Lower lobe of right lung (tissue), 2 donors: ENCODE data around the gene NABP2. TPM values are rescaled to one million over a fixed set of nuclear protein-coding genes. Genes with fewer than 3 reads are reported as not detected.

Experiments
- ATAC-seq, 2 donors: fragments of 200-7000 bp; cut with Tn5 transposase; one replicate each; pipeline ENCODE4 v1.9.1; 2020 to 2022; ENCODE audit warnings: mild to moderate bottlenecking in 2 of 2, moderate library complexity in 2 of 2
- DNase-seq: peaks from one replicate; pipeline ENCODE4 v3.0.0-alpha.2; 2020
- H3K27ac ChIP-seq: fragments of 200-600 bp; one replicate; pipeline ENCODE4 v1.8.0; 2022
- H3K27me3 ChIP-seq: fragments of 200-600 bp; one replicate; pipeline ENCODE4 v1.8.0; 2022; ENCODE audit warnings: low read depth
- H3K36me3 ChIP-seq: fragments of 200-600 bp; one replicate; pipeline ENCODE4 v1.8.0; 2022; ENCODE audit warnings: mild to moderate bottlenecking
- H3K4me1 ChIP-seq: fragments of 200-600 bp; one replicate; pipeline ENCODE4 v1.8.0; 2022
- H3K4me3 ChIP-seq: fragments of 200-600 bp; one replicate; pipeline ENCODE4 v1.8.0; 2022; ENCODE audit warnings: mild to moderate bottlenecking
- H3K9me3 ChIP-seq: fragments of 200-600 bp; one replicate; pipeline ENCODE4 v1.8.0; 2022
- intact Hi-C: fragments of 100-400 bp; cut with DNase I; formaldehyde crosslinking; loops from one replicate; pipeline ENCODE4 v1.11.0; 2022
- total RNA-seq: library from RNA; stranded (reverse); fragmentation: NEBNext Ultra II Directional; extraction: Animal tissue kit (Norgen Biotek cat#: 25700); gene quantifications from one replicate; pipeline ENCODE4 v1.2.1, GENCODE V29; 2021
- TF ChIP-seq, protein P1 (sequence below): fragments of 200-600 bp; IDR thresholded peaks from one replicate; pipeline ENCODE4 v1.8.0; 2022; ENCODE audit warnings: antibody characterized with exemption, mild to moderate bottlenecking
- donor health status: DM: no; HTN: yes; CAD: no; lungs with severe emphysema.

Gene NABP2
- total RNA-seq, 1 donor from 2014 or later, result 20.9 TPM

DNA sequence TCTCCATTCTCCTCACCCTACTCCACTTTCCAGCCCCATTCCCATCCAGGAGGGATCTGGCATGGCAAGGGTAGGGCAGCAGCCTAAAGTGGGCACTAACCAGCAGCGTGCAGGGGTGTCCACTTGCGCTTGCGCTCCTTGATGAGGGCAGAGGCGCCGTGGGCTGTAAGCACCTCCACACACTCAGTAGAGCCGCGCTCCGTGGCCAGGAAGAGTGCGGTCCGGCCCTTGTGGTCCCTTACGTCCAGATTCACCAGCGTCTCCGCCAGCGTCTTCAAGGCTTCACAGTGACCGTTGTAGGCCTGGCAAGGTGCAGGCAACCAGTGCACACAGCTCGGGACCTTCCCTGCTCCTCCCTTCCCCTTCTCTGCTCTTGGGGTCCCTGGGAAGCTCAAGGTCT lies 23.8 kb downstream of the NABP2 start:
- ATAC-seq (peak in 1 of 2 donors; percentile 40), DNase-seq (no peak)
- Histone ChIP-seq H3K27ac (no peak overlapping the region), H3K9me3 (no peaks in the 10 kb centered on the region), H3K27me3 (no peaks in the 10 kb centered on the region), H3K36me3 (peaks cover 100% of the 10 kb centered on the region), H3K4me3 (no peak overlapping the region), H3K4me1 (no peaks in the 10 kb centered on the region)
- intact Hi-C loops, result no loop called here
- TF ChIP-seq, protein P1, sequence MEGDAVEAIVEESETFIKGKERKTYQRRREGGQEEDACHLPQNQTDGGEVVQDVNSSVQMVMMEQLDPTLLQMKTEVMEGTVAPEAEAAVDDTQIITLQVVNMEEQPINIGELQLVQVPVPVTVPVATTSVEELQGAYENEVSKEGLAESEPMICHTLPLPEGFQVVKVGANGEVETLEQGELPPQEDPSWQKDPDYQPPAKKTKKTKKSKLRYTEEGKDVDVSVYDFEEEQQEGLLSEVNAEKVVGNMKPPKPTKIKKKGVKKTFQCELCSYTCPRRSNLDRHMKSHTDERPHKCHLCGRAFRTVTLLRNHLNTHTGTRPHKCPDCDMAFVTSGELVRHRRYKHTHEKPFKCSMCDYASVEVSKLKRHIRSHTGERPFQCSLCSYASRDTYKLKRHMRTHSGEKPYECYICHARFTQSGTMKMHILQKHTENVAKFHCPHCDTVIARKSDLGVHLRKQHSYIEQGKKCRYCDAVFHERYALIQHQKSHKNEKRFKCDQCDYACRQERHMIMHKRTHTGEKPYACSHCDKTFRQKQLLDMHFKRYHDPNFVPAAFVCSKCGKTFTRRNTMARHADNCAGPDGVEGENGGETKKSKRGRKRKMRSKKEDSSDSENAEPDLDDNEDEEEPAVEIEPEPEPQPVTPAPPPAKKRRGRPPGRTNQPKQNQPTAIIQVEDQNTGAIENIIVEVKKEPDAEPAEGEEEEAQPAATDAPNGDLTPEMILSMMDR, result no peak

DNA sequence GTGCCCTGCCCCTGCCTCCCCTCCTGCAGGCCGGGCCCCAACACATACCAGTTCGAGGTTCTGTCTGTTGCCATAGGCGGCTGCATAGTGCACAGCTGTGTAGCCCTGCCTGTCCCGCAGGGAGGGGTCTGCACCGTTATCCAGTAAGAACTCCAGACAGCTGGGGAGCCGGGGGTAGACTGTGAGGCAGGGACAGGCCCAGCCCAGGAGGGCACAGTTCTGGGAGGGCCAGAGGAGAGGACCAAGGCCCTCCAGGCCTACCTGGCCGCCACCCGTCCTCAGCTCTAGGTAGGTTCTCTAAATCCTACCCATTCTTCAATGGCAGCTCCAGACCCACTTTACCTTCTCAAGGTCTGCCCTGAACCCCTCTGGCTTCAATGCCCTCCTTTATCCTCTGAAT lies 24.6 kb downstream of the NABP2 start:
- no peak for DNase-seq
- intact Hi-C loops, result no loop called here
- Histone ChIP-seq H3K36me3 (peaks cover 100% of the 10 kb centered on the region), H3K4me3 (no peak overlapping the region), H3K27me3 (no peaks in the 10 kb centered on the region), H3K4me1 (no peaks in the 10 kb centered on the region), H3K27ac (no peak overlapping the region), H3K9me3 (no peaks in the 10 kb centered on the region)
- TF ChIP-seq, protein P1, result no peak
- peak in 1 of 2 donors; percentile 17 for ATAC-seq

DNA sequence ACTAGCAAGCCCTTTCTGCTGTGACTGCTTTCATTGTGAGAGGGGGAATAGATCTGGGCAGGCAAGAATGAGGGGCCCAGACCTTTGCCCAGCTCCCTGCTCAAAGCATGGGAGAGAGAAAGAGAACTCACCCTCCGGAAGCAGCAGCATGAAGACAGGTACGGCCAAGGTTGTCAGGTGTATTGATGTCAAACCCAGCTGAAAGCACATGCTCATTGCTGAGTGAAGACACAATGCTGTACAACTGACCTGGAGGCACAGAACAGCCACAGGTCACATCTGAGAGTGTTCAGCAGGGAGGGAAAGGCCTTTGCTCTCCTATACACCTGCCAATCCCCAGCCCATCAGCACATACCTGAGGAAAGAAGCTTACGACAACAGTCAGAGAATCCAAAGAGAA lies 28.5 kb downstream of the NABP2 start:
- Histone ChIP-seq H3K36me3 (peaks cover 90% of the 10 kb centered on the region), H3K4me1 (peaks cover 23% of the 10 kb centered on the region), H3K9me3 (no peaks in the 10 kb centered on the region), H3K4me3 (no peak overlapping the region), H3K27me3 (no peaks in the 10 kb centered on the region), H3K27ac (no peak overlapping the region)
- intact Hi-C loops, result no loop called here
- no peak for DNase-seq
- ATAC-seq, result no peak
- TF ChIP-seq, protein P1, result no peak

DNA sequence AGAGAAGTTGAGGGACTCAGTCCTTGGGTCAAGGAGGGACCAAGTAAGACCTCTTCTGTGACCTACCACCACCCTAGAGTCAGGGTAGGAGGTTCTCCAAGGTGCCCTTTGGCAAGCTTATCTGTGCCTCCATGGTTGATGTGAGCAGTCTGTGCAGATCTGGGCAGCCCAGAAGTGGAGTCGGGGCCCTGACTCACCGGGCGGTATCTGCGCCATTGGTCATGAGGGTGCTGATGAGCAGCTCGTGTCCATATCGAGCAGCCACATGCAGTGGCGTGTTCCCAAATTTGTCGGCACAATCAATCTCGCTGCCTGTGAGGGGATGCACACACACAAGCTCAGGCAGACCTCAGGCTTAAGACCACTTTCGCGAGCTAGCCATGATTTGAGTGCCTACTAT lies 28.9 kb downstream of the NABP2 start:
- peaks cover 85% of the 10 kb centered on the region for H3K36me3 ChIP-seq
- no peaks in the 10 kb centered on the region for H3K9me3 ChIP-seq
- TF ChIP-seq, protein P1, result no peak
- ATAC-seq (no peak), DNase-seq (no peak)
- no peaks in the 10 kb centered on the region for H3K27me3 ChIP-seq
- H3K4me1 ChIP-seq, result peaks cover 23% of the 10 kb centered on the region
- no peak overlapping the region for H3K4me3 ChIP-seq
- no peak overlapping the region for H3K27ac ChIP-seq
- intact Hi-C loops, result no loop called here

DNA sequence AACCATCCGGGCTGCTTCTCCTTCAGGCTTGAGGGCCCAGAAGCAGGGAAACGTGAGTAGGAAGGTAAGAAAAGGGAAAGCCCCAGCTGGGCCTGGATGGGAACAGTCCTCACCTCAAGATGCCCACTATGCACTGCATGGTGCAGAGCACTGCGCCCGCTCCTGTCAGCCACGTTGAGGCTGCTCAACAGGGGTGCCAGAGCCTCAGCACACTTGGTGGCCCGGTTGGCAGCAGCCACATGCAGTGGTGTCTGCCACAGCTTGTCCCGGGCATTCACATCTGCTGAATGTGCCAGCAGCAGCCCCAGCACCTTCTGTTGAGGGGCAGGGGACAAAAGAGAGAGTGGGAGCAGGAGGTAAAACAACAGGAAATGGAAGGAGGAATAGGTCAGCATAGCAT lies 31.5 kb downstream of the NABP2 start:
- Histone ChIP-seq H3K36me3 (peaks cover 60% of the 10 kb centered on the region), H3K4me3 (no peak overlapping the region), H3K27me3 (no peaks in the 10 kb centered on the region), H3K9me3 (no peaks in the 10 kb centered on the region), H3K27ac (no peak overlapping the region), H3K4me1 (peaks cover 31% of the 10 kb centered on the region)
- intact Hi-C loops, result no loop called here
- no peak for ATAC-seq
- TF ChIP-seq, protein P1, result no peak
- no peak for DNase-seq
